ENCODE results near the gene GLCE.

DNA sequence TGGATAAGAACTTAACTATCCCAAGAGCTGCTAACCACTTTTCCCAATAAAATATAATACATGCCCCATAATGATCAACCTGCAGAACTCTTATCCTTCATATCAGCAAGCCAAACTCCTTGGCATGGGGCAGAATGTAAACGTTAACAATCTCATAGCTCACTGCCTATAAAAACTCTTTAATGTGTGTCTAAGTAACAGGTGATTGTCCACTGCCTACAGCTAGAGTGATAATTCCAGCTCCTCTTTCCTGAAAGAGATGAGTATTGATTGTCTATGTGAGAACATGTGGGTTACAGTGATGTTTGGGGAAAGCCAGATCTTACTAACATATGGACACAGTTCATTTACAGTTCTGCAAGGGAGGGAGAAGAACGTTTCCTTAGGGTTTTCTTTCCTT is 11.3 kb upstream of the GLCE start:
- TF ChIP-seq POLR2AphosphoS5 (IDR thresholded peaks at IDR 0.05; ENCODE audit: low read depth, low read length): no peak
- TF ChIP-seq POLR2A (IDR thresholded peaks at IDR 0.05; ENCODE audit: low read depth, low read length): no peak
